Caco-2 (cell line): Measurements from ENCODE around the gene DNAH10. TPM values are rescaled to one million over a fixed set of nuclear protein-coding genes. Genes with fewer than 3 reads are reported as not detected.

ENCODE experiments used
- BruUV-seq: library from RNA; stranded (reverse); fragments of 400-500 nt; replicated peaks from 2 replicates; lab custom pipeline; 2021; lab: Mats Ljungman, UMichigan
- CTCF ChIA-PET: fragments of 300-600 bp; sonication (Branson Sonifier 250); formaldehyde crosslinking; loops from one replicate; lab custom pipeline; 2022; ENCODE audit warnings: antibody characterized with exemption; lab: Charles Lee
- POLR2A ChIA-PET: fragments of 300-600 bp; sonication (Branson Sonifier 250); formaldehyde crosslinking; loops from one replicate; lab custom pipeline; 2022; ENCODE audit warnings: antibody characterized with exemption; lab: Charles Lee
- DNase-seq, 2 experiments: peaks; one replicate each; pipeline versions ENCODE4 v3.0.0 to v3.0.0-alpha.2; 2020 to 2022
- H3K27me3 ChIP-seq: replicated peaks from 2 replicates; pipeline ENCODE4 v1.6.0; 2011; ENCODE audit warnings: low read length; ENCODE audit not compliant: control insufficient read depth, insufficient read depth
- H3K36me3 ChIP-seq: 2 replicates; pipeline ENCODE4 v1.5.1; 2011; ENCODE audit warnings: low read length; ENCODE audit not compliant: control insufficient read depth, insufficient read depth
- H3K4me1 ChIP-seq: fragments of 250-450 bp; sonication (Bioruptor Pico); 2 replicates; pipeline ENCODE4 v1.5.1; 2020; ENCODE audit warnings: mild to moderate bottlenecking
- H3K4me3 ChIP-seq: 2 replicates; pipeline ENCODE4 v1.5.1; 2011; ENCODE audit warnings: low read depth, mild to moderate bottlenecking, control low read depth, low read length
- H3K9me3 ChIP-seq: fragments of 250-450 bp; sonication (Bioruptor Pico); 2 replicates; pipeline ENCODE4 v1.5.1; 2020; ENCODE audit warnings: mild to moderate bottlenecking, moderate library complexity
- H3K27ac Mint-ChIP-seq: one replicate; pipeline ENCODE4 v1.8.0; 2022; ENCODE audit warnings: mixed read lengths; ENCODE audit not compliant: unreplicated experiment
- H3K27me3 Mint-ChIP-seq: one replicate; pipeline ENCODE4 v1.8.0; 2022; ENCODE audit warnings: mixed read lengths; ENCODE audit not compliant: insufficient read depth, unreplicated experiment
- H3K36me3 Mint-ChIP-seq: one replicate; pipeline ENCODE4 v1.8.0; 2022; ENCODE audit warnings: mild to moderate bottlenecking, mixed read lengths; ENCODE audit not compliant: insufficient read depth, unreplicated experiment
- H3K4me1 Mint-ChIP-seq: one replicate; pipeline ENCODE4 v1.8.0; 2022; ENCODE audit warnings: low read depth, mixed read lengths; ENCODE audit not compliant: unreplicated experiment
- H3K4me3 Mint-ChIP-seq: one replicate; pipeline ENCODE4 v1.8.0; 2022; ENCODE audit warnings: mild to moderate bottlenecking, moderate library complexity, mixed read lengths; ENCODE audit not compliant: unreplicated experiment
- H3K9me3 Mint-ChIP-seq: one replicate; pipeline ENCODE4 v1.8.0; 2022; ENCODE audit warnings: mixed read lengths; ENCODE audit not compliant: unreplicated experiment
- CTCF ChIP-seq, 2 experiments: fragments of 200-600 bp in 1 of 2; IDR thresholded peaks; 1 replicate in 1 of 2; 2 replicates in 1 of 2; pipeline versions ENCODE4 v1.5.1 to v1.8.0; 2011 to 2022; ENCODE audit warnings: antibody characterized with exemption in 1 of 2, control low read depth in 1 of 2, inconsistent platforms in 1 of 2, low read depth in 1 of 2, low read length in 1 of 2, mild to moderate bottlenecking in 1 of 2, moderate library complexity in 1 of 2; ENCODE audit not compliant: insufficient read depth in 1 of 2, severe bottlenecking in 1 of 2, unreplicated experiment in 1 of 2
- intact Hi-C: fragments of 100-400 bp; cut with micrococcal nuclease; formaldehyde crosslinking; loops from one replicate; pipeline ENCODE4 v1.10.0; 2022; ENCODE audit not compliant: unreplicated experiment
- total RNA-seq: library from RNA; stranded (reverse); gene quantifications from 2 replicates; pipeline ENCODE4 v1.2.3, GENCODE V29; 2022

DNAH10 gene
- total RNA-seq, 1 experiment from 2014 or later: 0.45 TPM

DNA sequence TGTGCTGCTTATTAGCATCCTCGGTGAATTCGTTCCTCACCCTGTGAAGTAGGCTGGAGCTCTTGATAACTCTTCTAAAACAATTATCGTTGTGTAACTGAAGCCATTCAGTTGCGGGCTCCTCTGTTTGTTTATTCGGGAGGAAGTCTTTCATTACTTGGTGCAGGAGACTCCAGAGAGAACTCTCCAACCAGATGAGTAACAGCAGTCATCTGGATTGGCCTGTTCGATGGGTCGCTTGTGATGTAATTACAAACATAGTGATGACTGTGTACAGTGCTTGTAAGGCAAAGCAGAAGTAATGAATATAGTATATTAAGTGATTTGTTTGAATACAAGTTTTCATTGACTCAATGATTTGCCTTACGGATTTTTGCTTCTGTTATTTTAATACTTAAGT is 39.1 kb upstream of the DNAH10 start:
- no TSS peak for BruUV-seq
- Histone ChIP-seq H3K36me3 (no peaks in the 10 kb centered on the region; the same call in 1 of the 2 replicates), H3K9me3 (no peaks in the 10 kb centered on the region), H3K4me3 (no peak overlapping the region), H3K27me3 (no peaks in the 10 kb centered on the region), H3K4me1 (no peaks in the 10 kb centered on the region)
- no peaks in the 10 kb centered on the region for H3K9me3 Mint-ChIP-seq
- no peaks in the 10 kb centered on the region for H3K27me3 Mint-ChIP-seq
- CTCF ChIA-PET: no interaction called here
- H3K4me3 Mint-ChIP-seq: no peak overlapping the region
- no peaks in the 10 kb centered on the region for H3K4me1 Mint-ChIP-seq
- POLR2A ChIA-PET: no interaction called here
- TF ChIP-seq CTCF (IDR thresholded peaks at IDR 0.05; ENCODE audit: insufficient read depth in 1 of 2, low read depth in 1 of 2, low read length in 1 of 2, severe bottlenecking in 1 of 2, unreplicated experiment in 1 of 2): no peak
- intact Hi-C loops: no loop called here
- H3K27ac Mint-ChIP-seq: no peak overlapping the region
- DNase-seq: no peak
- peaks cover 34% of the 10 kb centered on the region for H3K36me3 Mint-ChIP-seq

GRCh38 chr12:123723765-123724164 is 38.3 kb upstream of the DNAH10 start:
- ChIA-PET CTCF (no interaction called here), POLR2A (no interaction called here)
- H3K4me1 Mint-ChIP-seq: no peaks in the 10 kb centered on the region
- no peaks in the 10 kb centered on the region for H3K27me3 ChIP-seq
- H3K9me3 ChIP-seq: no peaks in the 10 kb centered on the region
- H3K4me1 ChIP-seq: no peaks in the 10 kb centered on the region
- peaks cover 41% of the 10 kb centered on the region for H3K36me3 Mint-ChIP-seq
- DNase-seq: no peak
- no peak overlapping the region for H3K4me3 ChIP-seq
- no peak overlapping the region for H3K4me3 Mint-ChIP-seq
- H3K36me3 ChIP-seq: no peaks in the 10 kb centered on the region; the same call in 1 of the 2 replicates
- BruUV-seq: no TSS peak
- no peak for TF ChIP-seq CTCF (IDR thresholded peaks at IDR 0.05; ENCODE audit: insufficient read depth in 1 of 2, low read depth in 1 of 2, low read length in 1 of 2, severe bottlenecking in 1 of 2, unreplicated experiment in 1 of 2)
- no peaks in the 10 kb centered on the region for H3K9me3 Mint-ChIP-seq
- H3K27ac Mint-ChIP-seq: no peak overlapping the region
- intact Hi-C loops: no loop called here
- no peaks in the 10 kb centered on the region for H3K27me3 Mint-ChIP-seq

GRCh38 chr12:123726244-123726643 is 35.9 kb upstream of the DNAH10 start:
- CTCF ChIA-PET: no interaction called here
- Mint-ChIP-seq H3K4me3 (no peak overlapping the region), H3K9me3 (no peaks in the 10 kb centered on the region), H3K27me3 (no peaks in the 10 kb centered on the region), H3K27ac (no peak overlapping the region), H3K4me1 (no peaks in the 10 kb centered on the region), H3K36me3 (peaks cover 40% of the 10 kb centered on the region)
- no peak for TF ChIP-seq CTCF (IDR thresholded peaks at IDR 0.05; ENCODE audit: insufficient read depth in 1 of 2, low read depth in 1 of 2, low read length in 1 of 2, severe bottlenecking in 1 of 2, unreplicated experiment in 1 of 2)
- DNase-seq: no peak
- POLR2A ChIA-PET: interaction anchor here (0.5 kb wide), 1 partner anchor 240 kb away, joined by 3 read pairs; no protein-coding TSS in a partner anchor
- no peaks in the 10 kb centered on the region for H3K4me1 ChIP-seq
- BruUV-seq: no TSS peak
- no peaks in the 10 kb centered on the region for H3K27me3 ChIP-seq
- H3K4me3 ChIP-seq: no peak overlapping the region
- intact Hi-C loops: no loop called here
- no peaks in the 10 kb centered on the region for H3K9me3 ChIP-seq
- no peaks in the 10 kb centered on the region; the same call in 1 of the 2 replicates for H3K36me3 ChIP-seq
